Measurements from ENCODE around the gene MYO15A.

- TF ChIP-seq POLR2A (IDR thresholded peaks at IDR 0.05): no peak
- no peak for TF ChIP-seq CTCF (IDR thresholded peaks at IDR 0.05)
Measured at GRCh38 chr17:18224053-18224386, 115.5 kb downstream of the MYO15A start.
